ENCODE measurements around the gene INTS1.

Gene INTS1

GRCh38 chr7:1525409-1525808, 21.2 kb upstream of the INTS1 start:
- Histone ChIP-seq H3K4me1 (ENCODE audit: low read depth, poor library complexity, severe bottlenecking) (no peaks in the 10 kb centered on the region), H3K27me3 (ENCODE audit: insufficient read depth, low read depth) (peaks cover 77% of the 10 kb centered on the region), H3K36me3 (ENCODE audit: insufficient read depth) (no peaks in the 10 kb centered on the region), H3K4me3 (IDR thresholded peaks at IDR 0.05; ENCODE audit: insufficient read depth, low read depth, low read length) (no peak overlapping the region), H3K4me2 (no peak overlapping the region), H2AFZ (ENCODE audit: low read depth) (no peak overlapping the region), H3K27ac (no peak overlapping the region), H3K79me2 (ENCODE audit: insufficient read depth, low read depth) (no peaks in the 10 kb centered on the region), H4K20me1 (ENCODE audit: insufficient read depth) (no peaks in the 10 kb centered on the region), H3K9ac (no peak overlapping the region)
- no peak for TF ChIP-seq CTCF (conservative IDR thresholded peaks at IDR 0.05; ENCODE audit: low read depth, low read length)

GRCh38 chr7:1523844-1524243, 19.7 kb upstream of the INTS1 start:
- Histone ChIP-seq H4K20me1 (ENCODE audit: insufficient read depth) (no peaks in the 10 kb centered on the region), H3K4me2 (no peak overlapping the region), H3K9ac (no peak overlapping the region), H2AFZ (ENCODE audit: low read depth) (no peak overlapping the region), H3K79me2 (ENCODE audit: insufficient read depth, low read depth) (no peaks in the 10 kb centered on the region), H3K27me3 (ENCODE audit: insufficient read depth, low read depth) (peaks cover 80% of the 10 kb centered on the region), H3K4me1 (ENCODE audit: low read depth, poor library complexity, severe bottlenecking) (no peaks in the 10 kb centered on the region), H3K27ac (no peak overlapping the region), H3K4me3 (IDR thresholded peaks at IDR 0.05; ENCODE audit: insufficient read depth, low read depth, low read length) (no peak overlapping the region), H3K36me3 (ENCODE audit: insufficient read depth) (no peaks in the 10 kb centered on the region)
- no peak for TF ChIP-seq CTCF (conservative IDR thresholded peaks at IDR 0.05; ENCODE audit: low read depth, low read length)

- Histone ChIP-seq H4K20me1 (ENCODE audit: insufficient read depth) (no peaks in the 10 kb centered on the region), H2AFZ (ENCODE audit: low read depth) (no peak overlapping the region), H3K4me1 (ENCODE audit: low read depth, poor library complexity, severe bottlenecking) (no peaks in the 10 kb centered on the region), H3K9ac (no peak overlapping the region), H3K27ac (no peak overlapping the region), H3K27me3 (ENCODE audit: insufficient read depth, low read depth) (peaks cover 79% of the 10 kb centered on the region), H3K4me3 (IDR thresholded peaks at IDR 0.05; ENCODE audit: insufficient read depth, low read depth, low read length) (no peak overlapping the region), H3K4me2 (no peak overlapping the region), H3K79me2 (ENCODE audit: insufficient read depth, low read depth) (no peaks in the 10 kb centered on the region), H3K36me3 (ENCODE audit: insufficient read depth) (no peaks in the 10 kb centered on the region)
- TF ChIP-seq CTCF (conservative IDR thresholded peaks at IDR 0.05; ENCODE audit: low read depth, low read length) = no peak
Observed at GRCh38 chr7:1523208-1523607, 19.0 kb upstream of the INTS1 start.

GRCh38 chr7:1521456-1521855, 17.3 kb upstream of the INTS1 start:
- no peak overlapping the region for H3K4me2 ChIP-seq
- H3K27me3 ChIP-seq (ENCODE audit: insufficient read depth, low read depth) = peaks cover 69% of the 10 kb centered on the region
- H3K36me3 ChIP-seq (ENCODE audit: insufficient read depth) = no peaks in the 10 kb centered on the region
- no peaks in the 10 kb centered on the region for H4K20me1 ChIP-seq (ENCODE audit: insufficient read depth)
- no peak overlapping the region for H2AFZ ChIP-seq (ENCODE audit: low read depth)
- no peaks in the 10 kb centered on the region for H3K4me1 ChIP-seq (ENCODE audit: low read depth, poor library complexity, severe bottlenecking)
- H3K9ac ChIP-seq = no peak overlapping the region
- no peaks in the 10 kb centered on the region for H3K79me2 ChIP-seq (ENCODE audit: insufficient read depth, low read depth)
- no peak overlapping the region for H3K27ac ChIP-seq
- H3K4me3 ChIP-seq (IDR thresholded peaks at IDR 0.05; ENCODE audit: insufficient read depth, low read depth, low read length) = no peak overlapping the region
- TF ChIP-seq CTCF (conservative IDR thresholded peaks at IDR 0.05; ENCODE audit: low read depth, low read length) = no peak
